Kidney (tissue), 14 donors: ENCODE results near the gene LSM7. TPM values are rescaled to one million over a fixed set of nuclear protein-coding genes. Genes with fewer than 3 reads are reported as not detected.

Experiments
- DNase-seq, 5 donors: peaks; one replicate each; pipeline ENCODE4 v3.0.0-alpha.2; 2013 to 2020
- FAIRE-seq: peaks from 2 replicates; lab custom pipeline; 2012; peaks lifted over from hg19 to GRCh38; lab: Jason Lieb, UNC
- H3K27ac ChIP-seq, 2 donors: one replicate each; pipeline ENCODE4 v1.7.0; 2013; ENCODE audit warnings: low read depth in 2 of 2, low read length in 2 of 2, inconsistent platforms in 1 of 2
- H3K27me3 ChIP-seq: one replicate; pipeline ENCODE4 v1.7.1; 2013; ENCODE audit warnings: low read length, inconsistent platforms; ENCODE audit not compliant: control insufficient read depth, insufficient read depth
- H3K36me3 ChIP-seq, 3 donors: one replicate each; pipeline versions ENCODE4 v1.7.0 to v1.7.1; 2013; ENCODE audit warnings: low read length in 3 of 3, control low read depth in 1 of 3, inconsistent platforms in 1 of 3; ENCODE audit not compliant: insufficient read depth in 3 of 3, control insufficient read depth in 2 of 3
- H3K4me1 ChIP-seq, 3 donors: one replicate each; pipeline versions ENCODE4 v1.7.0 to v1.7.1; 2013; ENCODE audit warnings: low read length in 3 of 3, inconsistent platforms in 1 of 3, low read depth in 1 of 3; ENCODE audit not compliant: control insufficient read depth in 2 of 3, insufficient read depth in 2 of 3
- H3K4me3 ChIP-seq, 3 donors: one replicate each; pipeline versions ENCODE4 v1.7.0 to v1.8.1; 2013; ENCODE audit warnings: low read length in 3 of 3, control low read depth in 1 of 3, inconsistent platforms in 1 of 3
- H3K9ac ChIP-seq, 3 donors: one replicate each; pipeline versions ENCODE4 v1.7.0 to v1.7.1; 2013; ENCODE audit warnings: low read length in 3 of 3, control low read depth in 1 of 3, inconsistent platforms in 1 of 3
- H3K9me3 ChIP-seq, 3 donors: one replicate each; pipeline versions ENCODE4 v1.7.0 to v1.7.1; 2013; ENCODE audit warnings: low read length in 3 of 3, control low read depth in 1 of 3, inconsistent platforms in 1 of 3; ENCODE audit not compliant: control insufficient read depth in 2 of 3, insufficient read depth in 1 of 3
- CTCF ChIP-seq: IDR thresholded peaks from 3 replicates; pipeline ENCODE4 v1.5.1; 2012; ENCODE audit warnings: mild to moderate bottlenecking, moderate library complexity, borderline replicate concordance; ENCODE audit not compliant: insufficient read depth; ENCODE audit errors: extremely low read depth
- intact Hi-C: fragments of 100-400 bp; cut with DNase I; formaldehyde crosslinking; loops from one replicate; pipeline ENCODE4 v1.11.1; 2022
- polyA plus RNA-seq: library from polyadenylated mRNA; stranded (reverse); fragments of 350-450 nt; fragmentation: Illumina TruSeq; extraction: RNeasy Lipid Tissue Mini Kit (QIAGEN cat#74804); gene quantifications from one replicate; pipeline ENCODE4 v1.2.3, GENCODE V29; 2014; ENCODE audit warnings: low read depth, low replicate concordance; ENCODE audit not compliant: insufficient read depth
- total RNA-seq: library from RNA; stranded (reverse); fragmentation: NEBNext Ultra II Directional; extraction: Animal tissue kit (Norgen Biotek cat#: 25700); gene quantifications from one replicate; pipeline ENCODE4 v1.2.1, GENCODE V29; 2021
- donor health status: control.
- donor health status: control.
- donor health status: control.
- donor health status: control.
- donor health status: control.
- donor health status: DM: yes; HTN: yes; CAD: no.
- donor health status: Normal renal cell carcinoma (clear cell type).

The LSM7 gene
- total and polyA plus RNA-seq, 2 donors from 2014 or later = 54.0 to 160 TPM

GRCh38 chr19:2359992-2360685, 31.8 kb upstream of the LSM7 start, which contains the start of gene TMPRSS9:
Gene TMPRSS9 (plus strand): TSS chr19:2360265. CDS start chr19:2389786, 29,521 bp downstream.
- Histone ChIP-seq H3K27me3 (peaks cover 8% of the 10 kb centered on the region), H3K9ac (no peak within 1 kb of the TSS), H3K36me3 (no peaks in the 10 kb centered on the region), H3K4me3 (no peak within 1 kb of the TSS), H3K27ac (no peak within 1 kb of the TSS), H3K4me1 (peaks cover 0 to 3% (median 0%) of the 10 kb centered on the region in 3 donors), H3K9me3 (no peaks in the 10 kb centered on the region)
- DNase-seq (peak in 1 of 5 donors; percentile 68), FAIRE-seq (no peak)
- intact Hi-C loops = no loop called here
- no peak for TF ChIP-seq CTCF

- no peak for TF ChIP-seq CTCF
- Histone ChIP-seq H3K9ac (no peak overlapping the region), H3K9me3 (no peaks in the 10 kb centered on the region), H3K4me3 (no peak overlapping the region), H3K4me1 (no peaks in the 10 kb centered on the region), H3K27ac (no peak overlapping the region), H3K27me3 (peaks cover 8% of the 10 kb centered on the region), H3K36me3 (no peaks in the 10 kb centered on the region)
- FAIRE-seq (no peak), DNase-seq (no peak)
- intact Hi-C loops = no loop called here
Measured at GRCh38 chr19:2358548-2359173, 30.3 kb upstream of the LSM7 start.

- Histone ChIP-seq H3K4me3 (no peak overlapping the region), H3K27ac (no peak overlapping the region), H3K4me1 (no peaks in the 10 kb centered on the region), H3K27me3 (peaks cover 8% of the 10 kb centered on the region), H3K36me3 (no peaks in the 10 kb centered on the region), H3K9ac (no peak overlapping the region), H3K9me3 (no peaks in the 10 kb centered on the region)
- intact Hi-C loops = no loop called here
- DNase-seq (peak in 1 of 5 donors; percentile 10), FAIRE-seq (no peak)
- TF ChIP-seq CTCF = no peak
Measured at GRCh38 chr19:2357279-2358206, 29.2 kb upstream of the LSM7 start.
